Stimulated activated CD8-positive, alpha-beta memory T cell treated with anti-CD3 and anti-CD28 coated beads, Interleukin-2, amount 100 ng/mL, for 1 hour (primary cell): Measurements from ENCODE around the gene CDC25C.
"Not testable (repeated sequence)": the region's sequence is repeated elsewhere in the genome, so short reads cannot be mapped to it uniquely, and the experiment has no call there.

ENCODE experiments used
- DNase-seq, 2 donors: peaks; one replicate each; pipeline ENCODE4 v3.0.0-alpha.2; 2020; ENCODE audit warnings: low read depth in 2 of 2

The CDC25C gene

DNA sequence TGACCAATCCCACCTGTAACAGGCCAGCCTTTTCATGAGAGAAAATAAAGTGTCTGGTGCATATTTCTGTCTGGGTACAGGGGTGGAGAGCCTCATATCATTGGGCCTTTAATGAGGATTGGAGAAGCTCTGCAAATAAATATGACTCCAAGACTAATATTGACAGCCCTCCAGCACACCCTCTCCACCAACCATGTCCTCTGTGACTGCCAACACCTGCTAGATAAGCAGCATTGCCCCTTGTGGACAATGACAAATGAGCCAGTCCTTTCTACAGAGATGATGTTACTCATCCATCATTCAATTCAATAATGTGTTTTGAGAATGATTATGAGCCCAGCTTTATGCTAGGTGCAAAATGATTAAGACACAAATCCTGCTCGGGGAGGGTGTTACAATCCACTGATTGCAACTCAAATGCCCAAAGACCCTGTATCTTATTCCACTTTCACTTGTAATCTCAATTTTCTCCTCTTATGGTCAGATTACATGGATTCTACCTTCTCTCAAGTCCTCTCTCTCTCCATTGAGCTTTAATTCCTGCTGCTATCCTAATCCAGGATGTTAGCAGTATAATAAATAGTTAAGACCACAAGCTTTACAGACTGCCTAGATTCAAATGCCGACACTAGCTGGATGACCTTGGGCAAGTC is 55.1 kb downstream of the CDC25C start:
- DNase-seq = no peak

DNA sequence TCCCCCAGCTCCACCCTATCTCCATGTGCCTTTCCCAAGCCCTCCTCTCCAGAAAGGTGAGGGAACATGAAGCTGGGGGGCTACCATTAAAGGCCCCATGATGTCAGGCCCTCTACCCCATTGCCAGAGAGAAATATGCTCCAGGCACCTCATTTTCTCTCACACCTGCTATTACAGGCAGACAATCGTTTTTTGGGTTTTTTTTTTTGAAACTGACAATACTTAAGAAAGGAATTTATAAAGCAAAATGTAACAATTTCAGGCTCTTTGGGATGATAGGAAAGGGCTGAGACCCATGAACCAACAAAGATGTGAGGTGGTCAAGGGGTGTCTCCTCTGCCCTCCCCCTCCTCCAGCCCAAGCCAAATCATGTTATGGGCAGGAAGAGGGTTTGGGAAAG is 55.7 kb downstream of the CDC25C start:
- DNase-seq = no peak

DNA sequence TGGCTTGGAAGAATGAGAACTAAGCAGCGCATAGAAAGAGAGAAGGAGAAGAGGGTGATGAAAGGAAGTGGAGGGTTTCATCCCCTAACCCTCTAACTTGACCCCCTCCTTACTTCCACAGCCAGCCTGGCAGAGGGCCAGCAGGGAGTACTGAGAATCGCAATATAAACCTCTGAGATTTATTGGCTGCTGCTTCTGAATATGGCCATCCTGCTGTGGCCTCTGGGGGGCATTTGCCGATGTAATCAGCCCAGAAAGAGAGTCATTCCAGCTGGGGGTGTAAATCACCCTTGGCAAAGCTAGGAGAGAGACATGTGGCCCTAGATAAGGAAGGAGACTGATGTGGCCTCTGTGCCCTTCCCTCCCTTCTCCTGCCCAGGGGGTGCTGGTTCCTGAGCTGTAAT is 56.2 kb downstream of the CDC25C start:
- no peak for DNase-seq

DNA sequence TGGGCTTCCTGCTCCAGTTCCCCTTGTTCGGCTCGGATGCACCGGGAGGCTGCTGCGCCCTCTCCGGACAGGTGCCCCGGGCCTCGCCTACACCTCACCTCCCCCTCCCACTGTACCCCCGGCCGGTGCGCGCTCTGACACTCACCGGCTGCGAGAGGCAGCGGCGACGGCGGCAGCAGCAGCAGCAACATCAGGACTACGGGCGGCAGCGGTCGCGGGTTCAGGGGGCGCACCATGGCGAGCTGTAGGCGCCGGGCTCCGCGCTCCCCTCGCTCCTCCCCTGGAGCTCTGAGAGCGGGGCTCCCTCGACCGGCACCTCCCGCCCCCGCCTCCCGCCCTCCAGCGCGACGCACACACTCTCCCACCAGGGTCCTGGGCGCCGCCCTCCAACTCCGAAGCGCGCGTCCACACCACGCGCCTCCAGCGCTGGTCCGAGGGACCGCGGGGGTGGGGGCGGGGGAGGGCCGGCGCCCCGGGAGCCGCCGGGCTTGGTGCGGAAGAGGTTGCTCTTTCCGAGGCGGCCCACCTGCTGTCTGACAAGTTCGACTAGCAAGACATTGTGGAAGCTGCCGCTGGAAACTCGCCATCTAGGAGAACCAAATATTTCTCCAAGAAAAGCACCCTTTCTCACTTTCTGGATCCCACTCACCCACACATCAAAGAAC is 57.3 kb downstream of the CDC25C start, which contains the start of gene GFRA3:
Gene GFRA3, minus strand, starts transcription at position 433 of the 665 bp plus-strand sequence. Its CDS starts 197 bp downstream, at position 236.
- DNase-seq = no peak

DNA sequence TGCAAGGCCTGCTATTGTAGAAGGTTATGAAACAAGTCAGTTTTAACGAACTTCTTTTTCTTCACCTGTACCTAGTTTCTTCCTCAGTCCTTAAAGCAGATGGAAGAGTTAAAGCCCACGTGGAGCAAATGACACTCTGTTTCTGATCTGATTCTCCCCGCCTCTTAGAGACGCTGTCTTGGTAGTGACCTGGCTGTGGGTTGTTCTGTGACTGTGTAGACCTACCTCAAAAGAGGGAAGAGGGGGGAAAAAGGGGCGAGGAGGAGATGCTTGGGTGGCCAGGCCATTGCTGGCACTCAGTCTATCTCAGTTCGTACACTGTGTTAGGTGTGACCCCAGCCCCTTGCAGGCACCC is 57.8 kb downstream of the CDC25C start:
- DNase-seq = no peak

DNA sequence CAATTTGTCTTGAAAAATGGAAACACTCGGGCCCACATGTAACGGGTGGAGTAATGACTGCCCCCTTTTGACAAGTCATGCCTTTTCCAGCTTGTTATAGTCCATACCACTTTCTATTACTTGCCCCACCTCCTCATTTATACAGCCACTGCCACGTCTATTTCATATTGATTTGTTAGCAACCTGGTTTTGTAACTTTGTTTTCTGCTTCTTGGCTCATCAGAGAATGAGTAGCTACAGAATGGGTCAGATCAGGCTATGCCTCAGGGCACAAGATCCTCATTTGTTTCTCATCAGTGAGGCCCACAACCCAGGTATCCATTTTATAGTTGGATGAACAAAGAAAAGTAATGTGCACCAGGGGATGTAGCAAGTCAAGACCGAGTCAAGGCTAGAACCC is 58.9 kb downstream of the CDC25C start:
- DNase-seq = no peak

DNA sequence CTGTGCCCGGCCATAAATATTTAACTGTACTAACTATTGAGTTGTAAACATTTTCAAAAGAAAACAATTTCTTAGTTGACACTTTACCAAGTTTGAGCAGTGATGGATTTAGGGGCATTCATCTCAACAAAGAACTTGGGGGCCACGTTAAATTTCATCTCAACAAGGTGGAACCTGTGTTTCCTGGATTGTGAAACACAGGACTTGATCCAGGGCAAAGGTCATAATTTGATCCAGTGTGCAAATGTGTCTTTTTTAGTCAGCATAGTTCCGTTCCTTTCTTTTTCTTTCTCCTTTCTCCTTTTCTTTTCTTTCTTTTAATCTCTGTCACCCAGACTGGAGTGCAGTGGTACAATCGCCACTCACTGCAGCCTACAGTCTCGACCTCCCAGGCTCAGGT is 60.3 kb downstream of the CDC25C start:
- no peak for DNase-seq

DNA sequence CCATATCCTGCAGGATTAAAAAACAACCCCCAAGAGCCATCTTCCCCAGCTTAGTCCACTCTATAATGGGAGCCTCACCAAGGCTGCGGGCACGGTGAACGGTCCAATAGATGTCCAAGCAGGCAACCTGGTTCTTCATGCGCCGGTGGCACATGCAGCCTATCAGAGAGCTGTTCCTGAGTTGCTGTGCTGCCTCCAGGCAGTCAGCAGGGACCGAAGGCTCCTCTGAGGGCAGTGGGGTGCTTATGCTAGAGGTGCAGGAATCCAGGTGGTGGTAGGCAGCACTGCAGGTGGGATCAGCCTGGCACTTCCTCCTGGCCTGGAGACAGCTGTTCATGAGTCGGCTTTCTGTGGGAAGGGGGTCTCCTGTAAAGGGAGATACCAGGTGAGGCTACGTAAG is 67.4 kb downstream of the CDC25C start:
- DNase-seq = no peak

DNA sequence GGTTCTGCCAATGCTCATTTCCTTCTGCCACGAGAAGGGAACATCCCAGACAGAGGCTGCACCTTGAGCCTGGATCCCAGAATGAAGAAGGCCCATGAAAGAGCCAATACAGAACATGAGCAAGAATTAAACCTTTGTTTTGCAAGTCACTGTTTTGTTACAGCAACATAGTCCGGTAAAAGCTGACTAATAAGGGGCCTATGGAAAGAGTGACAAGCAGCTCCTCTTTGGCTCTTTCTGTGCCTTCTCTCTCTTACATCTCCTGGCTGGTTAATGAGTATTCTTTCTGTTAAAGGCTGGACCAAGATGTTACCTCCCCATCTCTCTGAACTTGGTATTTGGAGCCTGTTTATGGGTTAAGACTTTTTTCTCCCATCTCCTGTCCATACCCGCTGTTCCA is 68.0 kb downstream of the CDC25C start:
- no peak for DNase-seq

DNA sequence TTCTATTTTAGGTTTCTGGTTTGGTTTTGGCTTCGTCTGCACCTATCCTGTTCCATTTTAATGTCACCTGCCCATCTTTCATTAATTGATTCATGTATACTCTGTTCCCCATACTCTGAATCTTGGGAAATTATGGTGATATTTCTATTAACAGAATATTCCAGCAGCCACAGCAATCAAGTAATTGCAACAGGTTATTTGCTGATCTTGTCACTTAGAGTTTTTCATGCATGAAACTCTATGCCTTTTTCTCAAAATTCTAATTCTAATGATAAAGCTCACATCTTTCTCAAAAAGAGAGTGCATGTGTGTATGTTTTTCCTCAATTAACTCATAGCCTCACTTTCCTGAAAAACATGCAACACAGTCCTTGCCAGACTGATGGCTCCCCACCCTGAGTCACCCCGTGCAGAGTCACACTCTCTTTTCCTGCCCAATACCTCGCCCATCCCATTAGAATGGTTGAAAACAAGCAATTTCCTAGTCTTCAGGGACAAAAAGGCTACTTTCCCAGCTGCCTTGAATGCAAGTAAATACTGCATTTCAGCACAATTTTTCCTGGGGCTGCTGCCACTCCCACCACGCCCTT is 72.8 kb downstream of the CDC25C start:
- no peak for DNase-seq

DNA sequence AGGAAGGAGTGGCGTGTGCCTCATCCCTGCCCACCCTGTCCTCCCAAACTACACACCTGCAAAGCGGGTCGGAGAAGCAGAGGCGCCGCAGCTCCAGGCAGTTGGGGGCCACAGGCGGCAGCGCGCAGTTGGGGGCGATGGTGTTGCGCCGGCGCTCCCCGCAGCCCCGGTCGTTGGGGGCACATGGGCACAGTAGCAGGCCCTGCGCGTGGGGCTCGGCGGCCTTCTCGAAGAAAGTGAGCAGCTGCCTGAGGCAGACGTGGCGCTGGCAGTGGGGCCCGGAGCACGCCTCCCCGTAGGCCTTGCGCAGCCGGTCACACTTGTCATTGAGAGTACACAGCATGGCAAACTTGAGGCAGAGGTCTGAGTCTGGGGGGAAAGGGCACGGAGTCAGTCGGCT is 74.0 kb downstream of the CDC25C start:
- DNase-seq = no peak

DNA sequence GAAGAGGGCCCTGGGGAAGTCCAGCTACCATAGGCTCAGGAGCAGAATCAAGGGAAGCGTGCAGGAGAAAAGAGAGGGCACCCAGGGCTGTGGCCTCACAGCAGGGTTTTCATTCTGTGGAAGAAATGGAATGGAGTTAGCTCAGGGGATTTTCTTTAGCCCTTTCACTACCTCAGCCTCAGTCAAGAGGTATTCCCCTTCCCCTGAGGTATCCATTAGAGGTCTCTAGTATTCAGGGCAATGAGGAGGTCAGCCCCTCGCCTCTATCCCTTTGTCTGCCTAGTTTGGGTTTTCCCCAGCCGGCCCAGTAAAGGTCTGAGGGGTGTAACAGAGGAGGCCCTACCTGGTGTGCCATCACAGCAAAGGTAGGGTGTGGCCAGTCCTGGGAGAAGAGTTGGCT is 78.7 kb downstream of the CDC25C start:
- no peak for DNase-seq

DNA sequence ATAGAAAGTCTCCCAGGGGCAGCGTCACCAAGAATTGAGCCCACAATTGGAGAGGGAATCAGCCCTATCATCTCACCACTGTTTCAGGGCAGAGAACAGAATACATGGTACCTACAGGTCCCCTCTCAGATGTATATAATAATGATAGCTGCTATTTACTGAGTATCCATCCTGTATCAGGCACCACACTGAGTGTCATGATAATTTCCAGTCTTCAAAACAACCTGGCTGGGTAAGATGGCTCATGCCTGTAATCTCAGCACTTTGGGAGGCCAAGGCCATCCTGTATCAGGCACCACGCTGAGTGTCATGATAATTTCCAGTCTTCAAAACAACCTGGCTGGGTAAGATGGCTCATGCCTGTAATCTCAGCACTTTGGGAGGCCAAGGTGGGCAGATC is 83.8 kb downstream of the CDC25C start:
- not testable (repeated sequence) for DNase-seq

DNA sequence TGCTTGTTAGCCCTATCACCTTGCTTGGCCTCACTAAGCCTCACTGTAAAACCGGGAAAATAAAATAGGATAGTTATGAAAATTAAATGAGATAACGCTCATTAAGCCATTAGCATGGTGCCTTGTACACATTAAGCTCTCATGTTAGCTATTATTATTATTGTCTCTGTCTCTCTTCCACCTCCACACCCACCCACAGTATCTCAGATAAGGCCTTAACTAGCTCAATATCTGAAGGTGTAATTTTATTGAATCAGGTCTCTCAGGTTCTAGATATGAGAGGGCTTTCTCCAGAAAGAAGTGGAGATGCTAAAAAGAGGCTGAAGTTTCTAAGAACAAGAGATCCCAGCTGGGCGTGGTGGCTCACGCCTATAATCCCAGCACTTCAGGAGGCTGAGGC is 84.8 kb downstream of the CDC25C start:
- DNase-seq = no peak

DNA sequence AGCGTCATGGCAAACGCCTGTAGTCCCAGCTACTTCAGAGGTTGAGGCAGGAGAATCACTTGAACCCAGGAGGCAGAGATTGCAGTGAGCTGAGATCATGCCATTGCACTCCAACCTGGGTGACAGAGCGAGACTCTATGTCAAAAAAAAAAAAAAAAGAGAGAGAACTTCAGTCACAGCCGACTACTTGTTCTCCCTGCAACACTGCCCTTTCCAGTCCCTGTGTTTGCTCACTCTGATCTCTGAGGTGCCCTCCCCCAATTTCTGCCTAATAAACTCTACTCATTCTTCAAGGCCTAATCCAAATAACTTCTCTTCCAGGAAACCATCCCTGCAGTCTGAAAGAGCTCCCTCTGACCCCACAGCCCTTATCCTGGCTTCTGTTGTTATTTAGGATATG is 85.3 kb downstream of the CDC25C start:
- DNase-seq = no peak

DNA sequence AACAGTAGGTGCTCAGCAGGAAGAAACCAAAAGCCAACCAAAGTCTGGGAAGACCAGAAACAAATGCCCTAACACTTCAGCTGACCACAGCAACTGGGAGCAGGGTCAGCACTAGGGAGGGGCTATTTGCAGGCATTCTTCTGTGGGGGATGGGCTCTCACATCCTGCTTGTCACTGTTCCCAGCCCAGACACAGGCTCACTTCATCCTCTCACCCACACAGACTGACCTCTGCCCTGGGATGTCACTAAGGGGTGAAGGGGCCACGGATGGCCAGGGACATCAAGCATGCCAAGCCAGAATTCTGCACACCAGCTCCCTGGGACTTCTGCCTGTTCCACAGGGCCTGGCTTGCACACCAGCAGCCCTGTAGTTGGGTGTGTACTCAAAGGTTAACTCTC is 85.9 kb downstream of the CDC25C start:
- no peak for DNase-seq

DNA sequence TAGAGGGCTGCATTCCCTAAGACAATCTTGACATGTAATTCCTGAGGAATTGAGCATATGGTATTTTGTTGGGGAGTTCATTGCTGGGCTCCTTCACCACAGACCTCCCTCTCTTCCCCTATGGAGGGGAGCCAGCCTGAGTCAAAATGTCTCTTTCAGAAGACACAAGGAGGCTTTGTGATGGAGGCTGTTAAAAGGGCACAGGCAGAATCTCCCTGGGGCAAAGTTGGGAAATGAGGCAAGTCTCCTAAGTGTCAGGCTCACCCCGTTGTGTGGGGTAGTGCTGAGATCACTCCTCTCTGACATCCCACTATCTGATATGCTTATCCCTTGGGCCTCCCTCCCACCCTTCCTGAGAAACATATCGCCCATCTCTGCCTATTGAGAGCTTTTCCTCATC is 87.8 kb downstream of the CDC25C start:
- no peak for DNase-seq

DNA sequence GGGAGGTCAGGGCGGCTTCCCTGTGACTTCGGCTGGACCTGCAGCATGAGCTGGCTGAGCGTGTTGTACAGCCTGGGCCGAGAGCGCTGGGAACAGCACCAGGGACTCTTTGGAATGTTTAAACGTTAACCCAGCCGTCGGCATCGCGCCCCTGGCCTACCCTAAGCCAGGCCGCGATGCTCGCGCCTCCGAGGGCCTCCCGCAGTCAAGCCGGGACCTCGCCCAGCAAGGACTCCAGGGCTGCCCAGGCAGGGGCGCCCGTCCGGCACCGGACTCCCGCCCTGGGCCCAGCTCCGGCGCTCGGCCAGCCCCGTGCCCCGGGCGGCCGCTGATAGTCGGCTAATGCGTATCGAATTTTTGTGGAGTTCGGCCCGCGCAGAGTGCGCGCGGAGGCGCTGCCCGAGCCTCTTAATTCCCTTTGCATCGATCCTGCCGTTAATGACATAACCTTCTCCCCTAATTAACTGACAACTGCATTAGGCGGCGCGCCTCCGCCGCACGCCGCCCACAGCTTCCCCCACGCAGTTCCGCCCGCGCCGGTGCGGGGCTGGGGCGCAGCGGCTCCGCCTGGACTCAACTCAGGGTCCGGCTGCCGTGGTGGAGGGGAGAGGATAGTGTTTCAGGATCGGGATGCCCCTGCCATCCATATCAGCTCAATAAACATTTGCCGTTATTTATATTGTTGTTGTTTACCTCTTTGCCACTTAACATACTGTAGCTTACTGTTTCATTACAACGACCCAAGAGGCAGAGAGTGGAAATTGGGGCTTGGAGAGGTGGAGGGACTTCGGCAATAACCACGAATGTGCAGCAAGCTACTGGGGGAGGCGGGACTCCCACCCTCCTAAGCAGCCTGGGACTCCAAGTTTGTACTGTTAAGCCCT is 89.7 kb downstream of the CDC25C start:
- no peak for DNase-seq

DNA sequence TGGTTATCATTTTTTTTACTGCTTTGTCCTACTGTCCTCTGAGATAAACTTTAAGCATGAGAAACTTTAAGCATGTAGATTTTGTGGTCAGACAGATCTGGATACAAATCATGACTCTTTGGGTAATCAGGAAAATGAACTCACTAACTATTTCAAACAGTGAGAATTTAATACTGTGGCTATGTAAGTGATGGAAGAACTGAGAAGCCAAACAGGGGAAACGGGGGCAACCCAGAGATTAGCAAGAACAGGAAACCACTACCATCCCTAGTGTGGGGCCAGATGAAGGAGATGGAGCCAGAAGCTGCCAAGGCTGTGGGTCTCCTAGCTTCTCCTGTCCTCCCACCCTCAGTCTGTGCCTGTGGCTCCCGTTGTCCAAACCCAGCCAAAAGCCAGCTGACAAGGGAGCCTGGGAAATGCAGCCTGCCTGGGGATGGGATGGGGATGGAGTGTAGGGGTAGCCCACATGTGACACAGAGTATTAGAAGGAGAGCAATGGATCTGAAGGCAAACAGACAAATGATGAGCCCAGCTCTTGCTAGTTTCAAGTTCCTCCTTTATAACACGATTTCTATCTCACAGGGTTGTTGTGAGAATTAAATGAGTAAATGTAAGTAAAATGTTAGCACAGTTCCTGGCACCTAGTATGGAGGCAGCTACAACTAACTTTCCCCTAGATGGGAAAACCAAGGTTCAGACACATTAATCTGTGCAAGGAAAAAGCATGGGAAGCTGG is 90.8 kb downstream of the CDC25C start:
- no peak for DNase-seq

DNA sequence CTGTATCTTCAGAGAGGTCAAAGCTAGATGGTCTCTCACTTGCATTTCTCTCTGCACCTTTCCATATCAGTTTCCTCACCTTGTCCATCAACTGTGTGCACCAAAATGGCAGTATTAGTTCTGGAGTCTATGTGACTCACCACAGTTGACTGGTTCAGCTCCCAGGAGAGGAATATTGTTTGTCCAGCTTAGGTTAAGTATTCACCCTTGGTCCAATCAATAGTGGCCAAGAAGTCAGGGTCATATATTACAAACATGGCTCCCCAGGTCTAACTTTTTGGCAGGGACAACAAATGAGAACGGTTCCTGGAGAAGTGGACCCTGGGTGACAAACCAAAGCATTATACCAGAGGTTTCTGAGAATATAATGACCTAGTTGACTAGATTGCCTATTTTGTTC is 93.6 kb downstream of the CDC25C start:
- DNase-seq = no peak
